Spleen (tissue), 7 donors: Measurements from ENCODE around the gene AKAP1.

Experiments used
- POLR2A ChIP-seq, 3 donors: fragments of 450-650 bp; IDR thresholded peaks; one replicate each; pipeline ENCODE4 v1.5.1; 2017; ENCODE audit warnings: antibody characterized with exemption in 3 of 3, mild to moderate bottlenecking in 1 of 3
- POLR2AphosphoS5 ChIP-seq, 3 donors: sonication (generic); formaldehyde crosslinking; IDR thresholded peaks; one replicate each; pipeline ENCODE4 v1.5.1; 2017; ENCODE audit warnings: antibody characterized with exemption in 3 of 3
- TF ChIP-seq, protein P1 (sequence below), 11 experiments: fragments of 200-600 bp in 7 of 11; fragments of 450-650 bp in 4 of 11; sonication (generic) in 4 of 11; IDR thresholded peaks in 8 of 11; conservative IDR thresholded peaks in 3 of 11; 1 replicate in 7 of 11; 2 replicates in 4 of 11; pipeline versions ENCODE4 v1.4.0 to v1.8.0; 2016 to 2021; ENCODE audit warnings: antibody characterized with exemption in 11 of 11, inconsistent platforms in 4 of 11, mild to moderate bottlenecking in 1 of 11
- donor health status: DM: no; HTN: no; CAD: no; lungs with moderate emphysema.
- donor health status: DM: no; HTN: no; CAD: no.
- donor health status: DM: no; HTN: no; CAD: no.

DNA sequence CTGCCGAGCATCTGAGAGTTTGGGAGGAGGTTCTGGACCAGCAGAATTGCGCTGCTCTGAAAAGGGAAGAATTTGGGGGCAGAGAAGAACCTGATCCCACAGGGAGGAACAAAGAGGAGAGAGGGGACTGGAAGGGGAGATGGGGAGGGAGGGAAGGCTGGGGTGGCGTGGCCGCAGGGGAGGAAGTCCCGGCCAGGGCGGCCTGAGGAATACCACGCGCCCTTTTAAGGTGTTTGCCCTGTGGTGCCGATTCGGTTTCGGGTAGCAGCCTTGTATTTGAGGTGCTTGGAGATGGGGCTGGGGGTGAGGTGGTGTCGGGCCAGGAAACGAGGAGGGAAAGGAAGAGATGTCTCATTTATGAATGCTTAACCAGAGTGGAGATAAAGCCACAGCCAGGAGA is 51.3 kb downstream of the AKAP1 start:
- TF ChIP-seq POLR2A (IDR thresholded peaks at IDR 0.05), result no peak
- TF ChIP-seq POLR2AphosphoS5 (IDR thresholded peaks at IDR 0.05), result no peak
- TF ChIP-seq, protein P1, sequence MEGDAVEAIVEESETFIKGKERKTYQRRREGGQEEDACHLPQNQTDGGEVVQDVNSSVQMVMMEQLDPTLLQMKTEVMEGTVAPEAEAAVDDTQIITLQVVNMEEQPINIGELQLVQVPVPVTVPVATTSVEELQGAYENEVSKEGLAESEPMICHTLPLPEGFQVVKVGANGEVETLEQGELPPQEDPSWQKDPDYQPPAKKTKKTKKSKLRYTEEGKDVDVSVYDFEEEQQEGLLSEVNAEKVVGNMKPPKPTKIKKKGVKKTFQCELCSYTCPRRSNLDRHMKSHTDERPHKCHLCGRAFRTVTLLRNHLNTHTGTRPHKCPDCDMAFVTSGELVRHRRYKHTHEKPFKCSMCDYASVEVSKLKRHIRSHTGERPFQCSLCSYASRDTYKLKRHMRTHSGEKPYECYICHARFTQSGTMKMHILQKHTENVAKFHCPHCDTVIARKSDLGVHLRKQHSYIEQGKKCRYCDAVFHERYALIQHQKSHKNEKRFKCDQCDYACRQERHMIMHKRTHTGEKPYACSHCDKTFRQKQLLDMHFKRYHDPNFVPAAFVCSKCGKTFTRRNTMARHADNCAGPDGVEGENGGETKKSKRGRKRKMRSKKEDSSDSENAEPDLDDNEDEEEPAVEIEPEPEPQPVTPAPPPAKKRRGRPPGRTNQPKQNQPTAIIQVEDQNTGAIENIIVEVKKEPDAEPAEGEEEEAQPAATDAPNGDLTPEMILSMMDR (IDR thresholded peaks at IDR 0.05 in 8 of 11, conservative IDR thresholded peaks at IDR 0.05 in 3 of 11), result no peak
